ENCODE results near the gene INTU. TPM values are rescaled to one million over a fixed set of nuclear protein-coding genes. Genes with fewer than 3 reads are reported as not detected.

INTU gene
- polyA plus RNA-seq, 4 donors: 20.0 to 25.1 (median 23.9) TPM

GRCh38 chr4:127734976-127735375 lies 102.2 kb downstream of the INTU start:
- DNase-seq (ENCODE audit: low read depth in 4 of 4, low spot score in 2 of 4): no peak

DNA sequence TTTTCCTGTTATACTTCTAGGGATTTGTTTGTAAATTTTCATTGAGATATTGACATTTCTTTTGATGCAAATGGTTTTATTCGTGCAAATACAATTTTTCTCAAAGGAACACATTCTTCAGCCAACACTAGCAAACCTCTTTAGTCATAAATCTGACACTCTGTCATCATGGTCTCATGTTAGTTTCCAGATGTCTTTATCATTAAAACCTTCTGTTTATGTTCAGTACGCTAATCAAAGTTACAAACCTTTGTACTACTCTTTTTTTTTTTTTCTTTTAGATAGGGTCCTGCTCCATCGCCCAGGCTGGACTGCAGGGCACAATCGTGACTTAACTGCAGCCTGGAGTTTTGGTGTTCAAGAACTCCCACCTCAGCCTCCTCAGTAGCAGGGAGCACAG lies 104.5 kb downstream of the INTU start:
- no peak for DNase-seq (ENCODE audit: low read depth in 4 of 4, low spot score in 2 of 4)

GRCh38 chr4:127741247-127741646 lies 108.5 kb downstream of the INTU start:
- DNase-seq (ENCODE audit: low read depth in 4 of 4, low spot score in 2 of 4): no peak

- DNase-seq (ENCODE audit: low read depth in 4 of 4, low spot score in 2 of 4): no peak
Observed at GRCh38 chr4:127747883-127748282, 115.1 kb downstream of the INTU start.

DNA sequence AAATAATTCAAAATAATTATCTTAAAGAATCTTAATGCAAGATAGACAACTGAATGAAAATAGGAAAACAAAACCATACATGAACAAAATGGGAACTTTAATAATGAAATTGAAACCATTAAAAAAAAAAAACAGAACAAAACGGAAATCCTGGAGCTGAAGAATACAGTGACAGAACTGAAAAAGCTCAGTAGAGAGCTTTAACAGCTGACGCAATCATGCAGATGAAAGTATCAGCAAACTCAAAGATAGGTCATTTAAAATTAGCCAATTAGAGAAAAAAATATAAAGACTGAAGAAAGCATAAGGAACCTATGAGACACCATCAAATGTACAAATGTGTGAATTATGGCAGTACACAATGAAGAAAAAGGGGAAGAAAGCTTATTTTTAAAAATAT lies 116.2 kb downstream of the INTU start:
- DNase-seq (ENCODE audit: low read depth in 4 of 4, low spot score in 2 of 4): no peak

DNA sequence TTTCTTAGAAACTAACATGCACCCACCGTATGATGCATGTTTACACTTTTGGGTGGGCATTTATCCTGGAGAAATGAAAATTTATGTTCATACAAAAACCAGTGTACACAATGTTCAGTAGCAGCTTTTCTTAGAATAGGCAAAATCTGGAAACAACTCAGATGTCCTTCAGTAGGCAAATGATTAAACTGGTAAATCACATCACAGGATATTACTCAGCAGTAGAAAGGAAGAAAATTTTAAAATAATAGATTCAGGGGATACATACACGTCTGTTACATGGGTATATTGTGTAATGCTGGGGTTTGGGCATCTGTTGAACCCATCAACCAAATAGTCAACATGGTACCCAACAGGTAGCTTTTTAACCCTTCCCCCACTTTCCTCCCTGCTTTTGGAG lies 124.1 kb downstream of the INTU start:
- DNase-seq (ENCODE audit: low read depth in 4 of 4, low spot score in 2 of 4): no peak

DNA sequence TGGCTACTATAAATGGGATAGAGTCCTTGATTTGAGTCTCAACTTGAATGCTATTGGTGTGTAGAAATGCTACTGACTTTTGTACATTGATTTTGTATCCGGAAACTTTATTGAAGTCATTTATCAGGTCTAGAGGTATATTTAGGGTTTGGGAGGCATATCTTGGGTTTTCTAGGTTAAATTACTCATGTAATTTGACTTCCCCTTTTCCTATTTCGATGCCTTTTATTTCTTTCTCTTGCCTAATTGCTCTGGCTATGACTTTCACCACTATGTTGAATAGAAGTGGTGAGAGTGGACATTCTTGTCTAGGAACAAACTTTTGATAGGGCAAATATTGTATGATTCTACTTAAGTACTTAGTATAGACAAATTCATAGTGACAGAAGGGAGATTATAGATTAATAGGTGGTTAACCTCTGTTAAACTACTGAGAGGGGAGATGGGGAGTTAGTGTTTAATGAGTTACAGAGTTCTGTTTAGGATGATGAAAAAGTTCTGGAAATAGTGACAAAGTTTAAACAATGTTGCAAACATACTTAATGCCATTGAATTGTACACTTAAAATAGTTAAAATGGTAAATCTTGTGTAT lies 126.6 kb downstream of the INTU start:
- DNase-seq (ENCODE audit: low read depth in 4 of 4, low spot score in 2 of 4): no peak

GRCh38 chr4:127759893-127760292 lies 127.1 kb downstream of the INTU start:
- no peak for DNase-seq (ENCODE audit: low read depth in 4 of 4, low spot score in 2 of 4)

DNA sequence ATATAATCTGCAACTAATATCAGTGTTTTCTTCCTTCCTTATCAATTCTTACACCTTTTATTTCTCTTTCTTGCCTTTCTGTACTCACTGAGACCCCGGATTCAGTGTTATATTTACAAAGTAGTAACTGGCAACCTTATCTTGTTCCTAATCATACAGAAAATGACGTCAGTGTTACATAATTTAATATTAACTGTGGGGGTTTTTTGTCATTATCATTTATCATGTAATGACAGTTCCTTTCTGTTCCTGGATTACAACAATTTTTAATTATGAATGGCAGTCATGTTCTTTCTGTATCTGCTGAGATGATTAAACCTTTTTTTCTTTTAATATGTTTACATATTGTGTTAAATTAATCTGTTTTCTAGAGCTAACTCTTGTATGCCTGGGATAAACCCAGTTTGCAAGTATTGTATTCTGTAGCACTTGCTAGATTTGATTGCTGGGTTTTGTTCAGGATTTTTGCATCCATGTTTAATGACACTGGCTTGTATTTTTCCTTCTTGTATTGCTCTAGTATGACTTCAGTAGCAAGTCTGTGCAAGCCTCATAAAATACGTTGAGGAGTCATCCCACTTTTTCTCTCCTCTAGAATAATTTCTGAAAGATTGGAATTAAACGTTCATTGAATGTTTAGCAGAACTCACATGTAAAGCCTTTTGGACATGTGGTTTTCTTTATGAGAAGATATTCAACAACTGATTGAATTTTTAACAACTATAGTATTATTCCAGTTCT lies 138.9 kb downstream of the INTU start:
- no peak for DNase-seq (ENCODE audit: low read depth in 4 of 4, low spot score in 2 of 4)

DNA sequence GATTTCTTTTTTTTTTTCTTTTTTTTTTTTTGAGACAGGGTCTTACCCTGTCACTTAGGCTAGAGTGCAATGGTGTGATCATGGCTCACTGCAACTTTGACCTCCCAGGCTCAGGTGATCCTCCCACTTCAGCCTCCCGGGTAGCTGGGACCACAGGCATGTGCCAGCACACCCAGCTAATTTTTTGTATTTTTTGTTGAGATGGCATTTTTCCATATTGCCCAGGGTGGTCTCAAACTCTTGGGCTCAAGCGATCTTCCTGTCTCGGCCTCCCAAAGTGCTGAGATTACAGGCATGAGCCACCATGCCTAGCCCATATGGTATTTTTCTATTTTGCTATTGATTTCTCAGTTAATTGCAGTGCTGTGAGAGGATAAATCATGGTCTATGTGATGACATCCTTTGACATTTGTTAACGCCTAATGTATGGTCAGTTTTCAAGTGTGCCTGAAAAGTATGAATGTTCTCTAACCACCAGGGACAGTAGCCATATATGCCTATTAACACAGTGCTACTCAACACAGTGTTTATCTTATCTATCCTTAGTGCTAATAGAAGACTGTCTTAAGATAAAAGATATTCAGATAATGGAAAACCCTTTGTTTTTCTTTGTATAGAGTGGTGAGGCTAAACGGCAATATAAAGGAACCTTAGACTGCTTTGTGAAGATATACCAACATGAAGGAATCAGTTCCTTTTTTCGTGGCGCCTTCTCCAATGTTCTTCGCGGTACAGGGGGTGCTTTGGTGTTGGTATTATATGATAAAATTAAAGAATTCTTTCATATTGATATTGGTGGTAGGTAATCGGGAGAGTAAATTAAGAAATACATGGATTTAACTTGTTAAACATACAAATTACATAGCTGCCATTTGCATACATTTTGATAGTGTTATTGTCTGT lies 140.3 kb downstream of the INTU start:
- no peak for DNase-seq (ENCODE audit: low read depth in 4 of 4, low spot score in 2 of 4)

GRCh38 chr4:127775843-127776242 lies 143.1 kb downstream of the INTU start:
- DNase-seq (ENCODE audit: low read depth in 4 of 4, low spot score in 2 of 4): no peak

Other genes starting within 250 kb of the INTU start
- gene SLC25A31, start 97.4 kb downstream of the INTU start, polyA plus RNA-seq (ENCODE audit: insufficient read length in 4 of 4): under 1 TPM in 2 of 4 donors, not detected in 2; 0.07 to 0.08 TPM
- 10 to 100 TPM in 3 of 4 donors, 1 to 10 TPM in 1; 7.4 to 13.7 (median 10.9) TPM for gene HSPA4L, start 149.4 kb downstream of the INTU start, polyA plus RNA-seq (ENCODE audit: insufficient read length in 4 of 4)
- 10 to 100 TPM; 17.4 to 26.2 (median 22.2) TPM for gene PLK4, start 247.9 kb downstream of the INTU start, polyA plus RNA-seq (ENCODE audit: insufficient read length in 4 of 4)

All from left renal cortex interstitium (tissue), 4 donors.